ENCODE measurements around the gene AFMID.
"Not testable (repeated sequence)": the region's sequence is repeated elsewhere in the genome, so short reads cannot be mapped to it uniquely, and the experiment has no call there.

AFMID gene

GRCh38 chr17:78186692-78187595 is at the start of gene AFMID, which contains the start of gene TK1:
Gene AFMID, plus strand, starts transcription at chr17:78187362. Its CDS starts 9 bp downstream, at chr17:78187371.
Gene TK1, minus strand, starts transcription at chr17:78187052. Its CDS starts 58 bp downstream, at chr17:78186994.
- DNase-seq: peak; percentile 94

DNA sequence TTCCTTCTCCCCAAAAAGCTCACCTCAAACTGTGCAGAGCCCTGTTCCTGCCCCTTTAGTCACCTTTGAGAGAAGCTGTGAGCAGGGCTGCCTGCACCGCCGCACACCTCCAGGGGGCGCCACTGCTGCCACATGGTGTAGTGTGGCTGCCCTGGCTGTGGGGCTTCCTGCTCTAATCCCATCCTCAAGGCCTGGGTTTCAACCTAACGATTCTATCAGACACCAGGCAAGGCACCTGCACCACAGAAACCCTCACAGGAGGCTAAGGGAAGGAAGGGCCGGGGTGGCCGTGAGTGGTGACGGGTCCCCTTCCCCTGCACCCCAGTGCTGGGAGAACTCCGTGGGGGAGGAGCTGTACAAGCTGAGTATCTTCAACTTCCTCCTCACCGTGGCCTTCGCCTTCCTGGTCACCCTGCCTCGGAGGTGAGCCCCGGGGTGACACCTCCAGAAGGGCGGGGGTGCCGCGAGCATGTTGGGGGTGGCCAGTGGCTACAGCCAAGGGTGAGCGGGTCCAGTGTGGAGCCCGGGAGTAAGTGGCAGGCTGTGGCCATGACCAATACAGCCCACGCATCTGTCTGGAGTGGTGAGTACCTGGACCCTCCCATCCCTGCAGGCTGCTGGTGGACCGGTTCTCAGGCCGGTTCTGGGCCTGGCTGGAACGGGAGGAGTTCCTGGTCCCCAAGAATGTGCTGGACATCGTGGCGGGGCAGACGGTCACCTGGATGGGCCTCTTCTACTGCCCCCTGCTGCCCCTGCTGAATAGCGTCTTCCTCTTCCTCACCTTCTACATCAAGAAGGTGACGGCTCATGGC is 49.6 kb upstream of the AFMID start:
- DNase-seq: no peak

- no peak for DNase-seq
These were observed 48.7 kb upstream of the AFMID start for GRCh38 chr17:78138204-78139060.

DNA sequence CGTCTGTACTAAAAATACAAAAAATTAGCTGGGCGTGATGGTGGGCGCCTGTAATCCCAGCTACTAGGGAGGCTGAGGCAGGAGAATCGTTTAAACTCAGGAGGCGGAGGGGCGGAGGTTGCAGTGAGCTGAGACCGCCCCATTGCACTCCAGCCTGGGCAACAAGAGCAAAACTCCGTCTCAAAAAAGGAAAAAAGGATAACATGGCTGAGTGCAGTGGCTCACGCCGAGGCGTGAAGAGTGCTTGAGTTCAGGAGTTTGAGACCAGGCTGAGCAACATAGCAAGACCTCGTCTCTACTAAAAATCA is 47.3 kb upstream of the AFMID start:
- DNase-seq: not testable (repeated sequence)

- peak; percentile 99 for DNase-seq
These were observed 46.8 kb upstream of the AFMID start for GRCh38 chr17:78140169-78141051.

GRCh38 chr17:78141437-78142118 is 45.6 kb upstream of the AFMID start:
- DNase-seq: no peak

DNA sequence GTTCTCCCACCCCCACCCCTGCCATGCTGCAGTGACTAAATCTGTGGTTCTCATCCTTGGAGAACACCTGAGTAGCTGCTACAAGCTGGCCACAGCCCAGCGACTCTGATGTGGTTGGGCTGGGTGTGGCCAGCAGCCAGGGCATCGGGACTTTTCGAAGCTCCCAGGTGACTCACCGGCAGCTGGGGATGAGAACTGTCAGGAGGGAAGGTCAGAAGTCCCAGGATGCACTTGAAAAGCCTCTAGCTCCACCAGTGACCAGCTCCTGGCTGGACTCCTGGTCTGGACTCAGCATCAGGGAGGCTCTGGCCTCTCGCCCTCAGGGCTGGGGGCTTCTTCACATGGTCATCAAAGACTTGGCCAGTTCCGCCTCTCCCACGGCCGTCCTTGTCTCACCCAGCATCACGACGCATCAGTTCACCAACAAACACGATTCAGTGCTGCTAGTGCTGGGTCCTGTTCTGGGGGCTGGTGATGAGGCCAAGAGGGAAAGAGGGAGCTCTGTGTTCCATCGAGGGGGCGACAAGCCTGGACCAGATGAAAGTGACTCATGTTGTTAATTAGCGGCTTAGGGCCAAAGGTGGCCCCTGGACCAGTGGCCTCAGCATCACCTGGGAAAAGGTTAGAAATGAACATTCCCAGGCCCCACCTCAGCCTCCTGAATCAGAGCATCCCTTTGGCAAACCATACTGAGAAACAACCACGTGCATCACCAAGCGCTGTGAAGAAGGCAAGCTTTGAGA is 44.9 kb upstream of the AFMID start:
- no peak for DNase-seq

DNA sequence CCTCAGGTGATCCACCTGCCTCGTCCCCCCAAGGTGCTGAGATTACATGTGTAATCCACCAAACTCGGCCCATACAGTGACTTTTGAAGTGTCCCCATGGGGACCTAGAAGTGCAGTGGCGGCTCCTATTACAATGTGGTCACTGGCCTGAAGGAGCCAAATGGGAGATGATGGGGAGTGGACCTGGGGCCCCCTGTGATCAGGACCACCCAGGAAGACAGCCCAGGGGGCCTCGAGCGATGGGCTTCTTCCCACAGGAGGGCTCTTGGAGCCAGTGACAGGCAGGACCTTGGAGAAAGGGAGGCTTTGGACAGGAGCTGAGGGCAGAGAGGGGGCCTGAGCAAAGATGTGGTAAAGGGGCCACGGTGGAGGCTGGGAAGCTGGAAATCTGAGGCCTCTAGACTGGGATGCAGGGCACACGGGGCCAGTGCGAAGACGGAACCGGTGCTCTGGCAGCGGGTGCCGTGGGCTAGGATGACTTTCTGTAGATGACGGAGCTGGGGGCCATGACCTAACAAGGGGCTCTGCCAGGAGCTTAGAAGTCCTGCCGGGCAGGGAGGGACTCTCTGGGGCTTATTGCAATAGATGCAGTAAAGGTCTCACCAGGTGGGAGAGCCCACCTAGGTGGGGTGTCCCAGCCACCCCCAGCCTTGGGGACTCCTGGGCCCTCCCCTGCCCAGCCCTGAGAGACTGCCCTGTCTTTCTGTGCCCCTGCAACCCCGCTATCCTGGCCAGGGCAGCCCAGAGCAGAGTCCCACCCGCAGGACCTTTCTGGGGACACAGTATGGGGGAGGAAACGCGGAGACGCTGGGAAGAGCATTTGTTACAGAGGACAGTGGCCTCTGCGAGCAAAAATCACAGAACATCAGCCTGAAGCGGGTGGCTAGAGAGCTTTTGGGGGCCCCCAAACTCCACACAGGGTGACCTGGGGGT is 43.7 kb upstream of the AFMID start:
- no peak for DNase-seq

GRCh38 chr17:78144147-78144719 is 42.9 kb upstream of the AFMID start:
- peak; percentile 78 for DNase-seq

- DNase-seq: no peak
These were observed 42.2 kb upstream of the AFMID start for GRCh38 chr17:78144736-78145641.

GRCh38 chr17:78146471-78146869 is 40.7 kb upstream of the AFMID start:
- no peak for DNase-seq

- DNase-seq: no peak
These were observed 40.3 kb upstream of the AFMID start for GRCh38 chr17:78146881-78147280.

DNA sequence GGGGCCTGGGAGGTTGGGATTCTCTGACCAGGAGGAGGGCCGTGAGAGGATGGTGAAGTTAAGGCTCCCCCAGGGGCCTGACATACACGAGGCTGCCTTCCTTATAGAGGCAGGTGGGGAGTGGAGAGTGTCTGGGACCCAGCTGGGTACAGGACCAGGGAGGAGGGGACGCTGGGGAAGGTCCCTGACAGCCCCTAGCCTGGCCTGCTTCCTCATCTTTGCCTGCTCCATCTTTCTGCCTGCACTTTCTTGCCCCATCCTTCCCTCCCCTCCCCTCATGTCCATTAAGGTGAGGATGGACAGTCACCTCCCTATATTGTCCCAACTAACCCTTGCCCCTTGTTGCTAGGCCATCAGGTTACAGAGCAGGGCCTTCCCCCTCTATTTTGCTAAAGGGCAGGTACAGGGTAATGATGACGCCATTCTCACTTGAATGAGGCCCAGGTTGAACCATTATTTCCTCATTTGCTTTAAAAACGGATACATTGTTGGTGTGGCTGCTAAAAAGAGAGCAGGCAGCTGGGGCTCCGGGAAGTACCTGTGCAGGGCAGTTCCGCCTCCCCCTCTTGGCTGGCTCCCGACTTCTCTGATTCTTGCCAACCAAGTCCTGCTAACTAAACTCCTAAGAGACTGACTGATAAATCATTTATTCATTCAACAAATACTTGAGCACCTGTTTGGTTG is 39.7 kb upstream of the AFMID start:
- DNase-seq: no peak

GRCh38 chr17:78148286-78149016 is 38.7 kb upstream of the AFMID start:
- no peak for DNase-seq

DNA sequence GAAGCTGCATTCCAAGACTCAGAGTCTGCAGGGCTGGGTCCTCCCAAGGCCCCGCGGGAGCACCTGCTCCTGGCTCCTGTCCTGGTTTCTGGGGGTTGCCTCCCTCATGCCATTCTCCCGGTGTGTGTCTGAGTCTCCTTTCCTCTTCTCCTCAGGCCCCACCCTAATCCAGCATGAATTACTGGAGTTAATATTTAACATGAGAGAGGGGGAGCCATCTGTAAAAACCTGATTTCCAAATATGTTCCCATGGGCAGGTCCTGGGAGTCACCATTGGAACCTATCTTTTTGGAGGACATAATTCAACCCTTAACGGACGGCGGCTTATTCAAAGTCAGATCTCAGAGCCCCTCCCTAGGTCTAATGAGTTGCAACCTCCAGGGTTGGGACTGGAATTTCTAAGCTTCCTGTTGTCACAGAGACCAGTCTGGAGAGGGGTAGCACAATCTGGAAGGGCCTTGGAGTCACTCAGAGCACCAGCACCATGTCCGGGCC is 35.6 kb upstream of the AFMID start:
- DNase-seq: no peak
